Measurements from ENCODE around the gene USP17L29. TPM values are rescaled to one million over a fixed set of nuclear protein-coding genes. Genes with fewer than 3 reads are reported as not detected.
"Not testable (repeated sequence)": the region's sequence is repeated elsewhere in the genome, so short reads cannot be mapped to it uniquely, and the experiment has no call there.

USP17L29 gene
- polyA plus RNA-seq (ENCODE audit: insufficient read length in 3 of 3), result not detected

- DNase-seq (ENCODE audit: low read depth in 3 of 3, low spot score in 2 of 3), result not testable (repeated sequence)
Measured at GRCh38 chr4:9353338-9353737, at the start of gene USP17L29. TSS of gene USP17L29 (plus strand) at chr4:9353638. CDS start at chr4:9353638, 0 bp downstream.

- not testable (repeated sequence) for DNase-seq (ENCODE audit: low read depth in 3 of 3, low spot score in 2 of 3)
Measured at GRCh38 chr4:9324191-9324590, 29.2 kb upstream of the USP17L29 start.

- DNase-seq (ENCODE audit: low read depth in 3 of 3, low spot score in 2 of 3), result not testable (repeated sequence)
Measured at GRCh38 chr4:9324865-9325264, 28.6 kb upstream of the USP17L29 start, which contains the start of gene USP17L24. TSS of gene USP17L24 (plus strand) at chr4:9325165. CDS start at chr4:9325165, 0 bp downstream.

GRCh38 chr4:9329611-9330010, 23.8 kb upstream of the USP17L29 start, which contains the start of gene USP17L25:
TSS of gene USP17L25 (plus strand) at chr4:9329911. CDS start at chr4:9329911, 0 bp downstream.
- DNase-seq (ENCODE audit: low read depth in 3 of 3, low spot score in 2 of 3), result not testable (repeated sequence)

GRCh38 chr4:9334358-9334757, 19.1 kb upstream of the USP17L29 start, which contains the start of gene USP17L26:
TSS of gene USP17L26 (plus strand) at chr4:9334658. CDS start at chr4:9334658, 0 bp downstream.
- not testable (repeated sequence) for DNase-seq (ENCODE audit: low read depth in 3 of 3, low spot score in 2 of 3)

GRCh38 chr4:9339103-9339502, 14.3 kb upstream of the USP17L29 start, which contains the start of gene USP17L5:
TSS of gene USP17L5 (plus strand) at chr4:9339403. CDS start at chr4:9339403, 0 bp downstream.
- not testable (repeated sequence) for DNase-seq (ENCODE audit: low read depth in 3 of 3, low spot score in 2 of 3)

- DNase-seq (ENCODE audit: low read depth in 3 of 3, low spot score in 2 of 3), result not testable (repeated sequence)
Measured at GRCh38 chr4:9343848-9344247, 9.6 kb upstream of the USP17L29 start, which contains the start of gene USP17L27. TSS of gene USP17L27 (plus strand) at chr4:9344148. CDS start at chr4:9344148, 0 bp downstream.

- not testable (repeated sequence) for DNase-seq (ENCODE audit: low read depth in 3 of 3, low spot score in 2 of 3)
Measured at GRCh38 chr4:9348593-9348992, 4.8 kb upstream of the USP17L29 start, which contains the start of gene USP17L28. TSS of gene USP17L28 (plus strand) at chr4:9348893. CDS start at chr4:9348893, 0 bp downstream.

- DNase-seq (ENCODE audit: low read depth in 3 of 3, low spot score in 2 of 3), result not testable (repeated sequence)
Measured at GRCh38 chr4:9350866-9351265, 2.6 kb upstream of the USP17L29 start.

- DNase-seq (ENCODE audit: low read depth in 3 of 3, low spot score in 2 of 3), result not testable (repeated sequence)
Measured at GRCh38 chr4:9362829-9363228, 9.4 kb downstream of the USP17L29 start, which contains the start of gene USP17L30. TSS of gene USP17L30 (plus strand) at chr4:9363129. CDS start at chr4:9363129, 0 bp downstream.

- not testable (repeated sequence) for DNase-seq (ENCODE audit: low read depth in 3 of 3, low spot score in 2 of 3)
Measured at GRCh38 chr4:9379881-9380280, 26.4 kb downstream of the USP17L29 start.

GRCh38 chr4:9381012-9381534, 27.6 kb downstream of the USP17L29 start:
- DNase-seq (ENCODE audit: low read depth in 3 of 3, low spot score in 2 of 3), result peak in 2 of 3 donors; percentile 3 to 12

- no peak for DNase-seq (ENCODE audit: low read depth in 3 of 3, low spot score in 2 of 3)
Measured at GRCh38 chr4:9384126-9384525, 30.7 kb downstream of the USP17L29 start.

- not testable (repeated sequence) for DNase-seq (ENCODE audit: low read depth in 3 of 3, low spot score in 2 of 3)
Measured at GRCh38 chr4:9389001-9389400, 35.6 kb downstream of the USP17L29 start.

Other genes starting within 250 kb of the USP17L29 start
- not detected for gene FAM90A26, start 183.2 kb upstream of the USP17L29 start, polyA plus RNA-seq (ENCODE audit: insufficient read length in 3 of 3)
- gene USP17L10, start 143.0 kb upstream of the USP17L29 start, polyA plus RNA-seq (ENCODE audit: insufficient read length in 3 of 3), result not detected
- gene USP17L11, start 138.2 kb upstream of the USP17L29 start, polyA plus RNA-seq (ENCODE audit: insufficient read length in 3 of 3), result not detected
- not detected for gene USP17L12, start 133.5 kb upstream of the USP17L29 start, polyA plus RNA-seq (ENCODE audit: insufficient read length in 3 of 3)
- gene USP17L13, start 128.7 kb upstream of the USP17L29 start, polyA plus RNA-seq (ENCODE audit: insufficient read length in 3 of 3), result not detected
- not detected for gene USP17L15, start 119.3 kb upstream of the USP17L29 start, polyA plus RNA-seq (ENCODE audit: insufficient read length in 3 of 3)
- not detected for gene USP17L17, start 109.8 kb upstream of the USP17L29 start, polyA plus RNA-seq (ENCODE audit: insufficient read length in 3 of 3)
- not detected for gene USP17L18, start 105.0 kb upstream of the USP17L29 start, polyA plus RNA-seq (ENCODE audit: insufficient read length in 3 of 3)
- not detected for gene USP17L19, start 100.3 kb upstream of the USP17L29 start, polyA plus RNA-seq (ENCODE audit: insufficient read length in 3 of 3)
- not detected for gene USP17L20, start 95.5 kb upstream of the USP17L29 start, polyA plus RNA-seq (ENCODE audit: insufficient read length in 3 of 3)
- gene USP17L21, start 90.8 kb upstream of the USP17L29 start, polyA plus RNA-seq (ENCODE audit: insufficient read length in 3 of 3), result not detected
- not detected for gene USP17L22, start 86.0 kb upstream of the USP17L29 start, polyA plus RNA-seq (ENCODE audit: insufficient read length in 3 of 3)
- not detected for gene USP17L24, start 28.5 kb upstream of the USP17L29 start, polyA plus RNA-seq (ENCODE audit: insufficient read length in 3 of 3)
- gene USP17L25, start 23.7 kb upstream of the USP17L29 start, polyA plus RNA-seq (ENCODE audit: insufficient read length in 3 of 3), result not detected
- not detected for gene USP17L26, start 19.0 kb upstream of the USP17L29 start, polyA plus RNA-seq (ENCODE audit: insufficient read length in 3 of 3)
- gene USP17L5, start 14.2 kb upstream of the USP17L29 start, polyA plus RNA-seq (ENCODE audit: insufficient read length in 3 of 3), result not detected
- gene USP17L27, start 9.5 kb upstream of the USP17L29 start, polyA plus RNA-seq (ENCODE audit: insufficient read length in 3 of 3), result not detected
- not detected for gene USP17L28, start 4.7 kb upstream of the USP17L29 start, polyA plus RNA-seq (ENCODE audit: insufficient read length in 3 of 3)
- gene USP17L30, start 9.5 kb downstream of the USP17L29 start, polyA plus RNA-seq (ENCODE audit: insufficient read length in 3 of 3), result not detected
- not detected for gene DEFB131A, start 90.8 kb downstream of the USP17L29 start, polyA plus RNA-seq (ENCODE audit: insufficient read length in 3 of 3)

Data from right renal cortex interstitium (tissue), 3 donors.